Glomerular visceral epithelial cell (primary cell): ENCODE data around the gene SLC44A4.
"Not testable (repeated sequence)": the region's sequence is repeated elsewhere in the genome, so short reads cannot be mapped to it uniquely, and the experiment has no call there.

Source experiments
- DNase-seq: peaks from one replicate; pipeline ENCODE4 v3.0.0-alpha.2; 2016; ENCODE audit errors: extremely low spot score

Gene SLC44A4

DNA sequence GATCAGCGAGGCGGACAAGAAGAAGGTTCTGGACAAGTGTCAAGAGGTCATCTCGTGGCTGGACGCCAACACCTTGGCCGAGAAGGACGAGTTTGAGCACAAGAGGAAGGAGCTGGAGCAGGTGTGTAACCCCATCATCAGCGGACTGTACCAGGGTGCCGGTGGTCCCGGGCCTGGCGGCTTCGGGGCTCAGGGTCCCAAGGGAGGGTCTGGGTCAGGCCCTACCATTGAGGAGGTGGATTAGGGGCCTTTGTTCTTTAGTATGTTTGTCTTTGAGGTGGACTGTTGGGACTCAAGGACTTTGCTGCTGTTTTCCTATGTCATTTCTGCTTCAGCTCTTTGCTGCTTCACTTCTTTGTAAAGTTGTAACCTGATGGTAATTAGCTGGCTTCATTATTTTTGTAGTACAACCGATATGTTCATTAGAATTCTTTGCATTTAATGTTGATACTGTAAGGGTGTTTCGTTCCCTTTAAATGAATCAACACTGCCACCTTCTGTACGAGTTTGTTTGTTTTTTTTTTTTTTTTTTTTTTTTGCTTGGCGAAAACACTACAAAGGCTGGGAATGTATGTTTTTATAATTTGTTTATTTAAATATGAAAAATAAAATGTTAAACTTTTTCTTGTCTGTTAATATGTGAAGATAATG, 49.0 kb downstream of the SLC44A4 start:
- peak; percentile 46 for DNase-seq

DNA sequence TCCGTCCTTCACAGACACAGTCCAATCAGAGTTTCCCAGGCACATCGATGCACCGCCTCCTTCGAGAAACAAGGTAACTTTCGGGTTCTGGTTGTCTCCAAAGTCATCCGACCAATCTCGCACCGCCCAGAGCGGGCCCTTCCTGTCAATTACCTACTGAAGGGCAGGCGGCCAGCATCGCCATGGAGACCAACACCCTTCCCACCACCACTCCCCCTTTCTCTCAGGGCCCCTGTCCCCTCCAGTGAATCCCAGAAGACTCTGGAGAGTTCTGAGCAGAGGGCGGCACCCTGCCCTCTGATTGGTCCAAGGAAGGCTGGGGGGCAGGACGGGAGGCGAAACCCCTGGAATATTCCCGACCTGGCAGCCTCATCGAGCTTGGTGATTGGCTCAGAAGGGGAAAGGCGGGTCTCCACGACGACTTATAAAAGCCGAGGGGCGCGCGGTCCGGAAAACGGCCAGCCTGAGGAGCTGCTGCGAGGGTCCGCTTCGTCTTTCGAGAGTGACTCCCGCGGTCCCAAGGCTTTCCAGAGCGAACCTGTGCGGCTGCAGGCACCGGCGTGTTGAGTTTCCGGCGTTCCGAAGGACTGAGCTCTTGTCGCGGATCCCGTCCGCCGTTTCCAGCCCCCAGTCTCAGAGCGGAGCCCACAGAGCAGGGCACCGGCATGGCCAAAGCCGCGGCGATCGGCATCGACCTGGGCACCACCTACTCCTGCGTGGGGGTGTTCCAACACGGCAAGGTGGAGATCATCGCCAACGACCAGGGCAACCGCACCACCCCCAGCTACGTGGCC, 51.3 kb downstream of the SLC44A4 start, which contains the start of gene HSPA1B:
Gene HSPA1B (plus strand): TSS at position 453 of the 794 bp plus-strand sequence. CDS start 213 bp downstream, at position 666.
- DNase-seq, result peak; percentile 100

GRCh38 chr6:31826793-31827285, 52.0 kb downstream of the SLC44A4 start:
- peak; percentile 87 for DNase-seq

- no peak for DNase-seq
These were observed 53.2 kb downstream of the SLC44A4 start for GRCh38 chr6:31825553-31825952.

DNA sequence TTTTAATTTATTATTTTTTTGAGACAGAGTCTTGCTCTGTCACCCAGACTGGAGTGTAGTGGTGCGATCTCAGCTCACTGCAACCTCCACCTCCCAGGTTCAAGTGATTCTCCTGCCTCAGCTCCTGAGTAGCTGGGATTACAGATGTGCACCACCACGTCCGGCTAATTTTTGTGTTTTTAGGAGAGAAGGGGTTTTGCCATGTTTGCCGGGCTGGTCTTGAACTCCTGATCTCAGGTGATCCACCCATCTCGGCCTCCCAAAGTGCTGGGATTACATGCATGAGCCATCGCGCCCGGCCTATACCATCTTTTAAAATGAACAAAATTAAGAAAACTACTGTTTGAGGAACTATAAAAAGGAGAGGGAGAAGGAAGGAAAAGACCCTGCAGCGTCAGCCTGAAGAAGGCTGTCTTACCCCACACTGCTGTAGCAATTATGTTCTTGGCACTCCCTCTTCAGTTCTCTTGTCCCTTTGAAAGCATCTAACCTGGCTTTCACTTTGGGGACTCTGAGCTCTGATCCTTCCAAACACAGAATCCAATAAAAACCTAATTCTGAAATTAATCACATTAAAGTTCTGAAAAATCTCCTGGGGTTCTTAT, 55.1 kb downstream of the SLC44A4 start:
- DNase-seq, result not testable (repeated sequence)

DNA sequence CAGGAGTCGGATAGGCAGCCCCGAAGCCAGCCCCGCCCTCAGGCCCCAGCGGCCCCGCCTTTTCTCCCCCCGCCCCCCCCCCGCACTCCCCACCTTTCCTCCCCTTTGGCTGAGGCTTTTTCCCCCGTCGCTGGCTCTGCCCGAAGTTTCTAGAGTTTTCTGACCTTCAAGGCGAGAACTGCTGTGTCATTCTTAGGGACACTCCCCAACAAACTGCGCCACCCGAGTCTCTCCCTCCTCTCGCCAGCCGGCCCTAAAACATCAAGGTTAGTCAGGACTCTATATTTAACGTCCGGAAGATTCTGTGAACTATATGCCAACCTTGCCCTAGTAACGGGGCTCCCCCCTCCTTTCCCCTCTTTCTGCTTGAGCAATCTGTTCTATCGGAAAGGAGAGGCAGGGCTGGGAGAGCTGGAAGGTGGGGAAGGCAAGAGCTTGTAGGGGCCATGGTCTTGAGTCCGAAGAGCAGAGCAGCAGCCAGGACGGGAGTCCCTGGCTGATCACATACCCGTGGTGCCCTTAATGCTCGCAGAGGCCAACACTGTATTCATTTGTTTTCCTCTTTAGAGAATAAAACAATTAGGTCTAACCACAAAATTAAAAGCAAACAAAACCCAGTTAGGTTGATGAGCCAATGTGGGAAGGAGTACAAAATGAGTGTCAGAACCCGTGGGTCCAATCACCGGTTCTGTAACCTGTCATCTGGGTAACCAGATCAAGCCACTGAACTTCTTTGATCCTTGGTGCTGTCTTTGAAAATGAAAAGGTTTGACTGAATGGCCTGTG, 56.6 kb downstream of the SLC44A4 start:
- peak; percentile 74 for DNase-seq

DNA sequence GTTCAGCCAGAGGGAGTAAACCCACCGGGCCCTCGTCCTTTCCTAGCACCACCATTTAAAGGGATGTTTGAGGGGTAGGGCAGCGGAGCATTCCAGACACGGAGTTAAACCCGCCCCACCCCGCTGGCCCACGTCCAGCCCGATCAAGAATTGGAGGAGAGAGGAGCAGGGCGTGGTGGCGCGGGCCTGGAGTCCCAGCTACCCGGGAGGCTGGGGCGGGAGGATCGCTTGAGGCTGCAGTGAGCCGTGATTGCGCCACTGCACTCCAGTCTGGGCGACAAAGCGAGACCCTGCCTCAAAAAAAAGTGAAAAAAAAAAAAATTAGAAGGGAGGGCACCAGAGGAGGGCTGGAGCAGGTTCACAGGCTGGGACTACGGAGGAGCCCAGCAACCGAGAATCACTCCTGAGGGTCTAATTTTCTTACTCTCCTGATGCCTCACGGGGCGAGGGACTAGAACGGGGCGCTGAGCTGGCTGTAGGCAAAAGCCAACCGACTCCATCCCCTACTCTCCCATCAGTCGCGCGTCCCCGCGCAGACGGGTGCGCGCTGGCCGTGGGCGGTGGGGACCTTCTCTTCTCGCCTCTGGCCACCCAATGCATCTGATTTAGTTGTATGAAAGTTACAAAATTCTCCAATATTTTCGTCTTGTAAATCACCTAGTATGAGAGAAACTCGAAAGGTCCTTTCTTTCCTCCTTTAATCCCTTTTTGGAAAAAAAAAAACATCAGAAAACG, 57.3 kb downstream of the SLC44A4 start:
- DNase-seq, result peak; percentile 52

DNA sequence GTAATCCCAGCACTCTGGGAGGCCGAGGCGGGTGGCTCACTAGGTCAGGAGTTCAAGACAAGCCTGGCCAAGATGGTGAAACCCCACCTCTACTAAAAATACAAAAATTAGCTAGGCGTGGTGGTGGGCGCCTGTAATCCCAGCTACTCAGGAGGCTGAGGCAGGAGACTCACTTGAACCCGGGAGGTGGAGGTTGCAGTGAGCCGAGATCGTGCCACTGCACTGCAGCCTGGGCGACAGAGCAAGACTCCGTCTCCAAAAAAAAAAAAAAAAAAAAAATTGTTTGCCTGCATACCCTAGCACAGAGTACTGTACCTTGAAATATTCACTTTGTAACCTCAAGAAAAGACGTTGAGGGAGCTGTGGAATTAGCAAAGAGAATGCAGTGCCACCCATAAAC, 58.4 kb downstream of the SLC44A4 start:
- DNase-seq, result not testable (repeated sequence)

DNA sequence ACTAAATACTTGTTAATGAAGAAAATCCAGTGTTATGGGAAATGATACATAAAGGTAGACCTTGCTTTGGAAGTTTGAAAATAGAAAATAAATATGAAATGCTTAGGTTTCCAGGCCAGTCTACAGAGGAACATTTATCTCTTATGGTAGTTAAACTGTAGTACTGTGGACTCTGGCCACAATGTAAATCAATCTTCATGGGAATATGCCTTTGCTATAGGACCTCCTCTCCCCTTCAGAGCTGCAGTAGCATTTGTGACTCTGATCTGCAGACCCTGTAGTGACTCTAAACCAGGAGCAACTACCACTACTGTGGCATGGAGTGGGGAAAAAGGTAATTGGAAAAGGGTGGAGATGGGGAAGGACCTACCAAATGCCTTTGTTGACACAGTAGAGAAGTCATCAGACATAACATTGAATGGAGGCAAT, 58.9 kb downstream of the SLC44A4 start:
- DNase-seq, result no peak

DNA sequence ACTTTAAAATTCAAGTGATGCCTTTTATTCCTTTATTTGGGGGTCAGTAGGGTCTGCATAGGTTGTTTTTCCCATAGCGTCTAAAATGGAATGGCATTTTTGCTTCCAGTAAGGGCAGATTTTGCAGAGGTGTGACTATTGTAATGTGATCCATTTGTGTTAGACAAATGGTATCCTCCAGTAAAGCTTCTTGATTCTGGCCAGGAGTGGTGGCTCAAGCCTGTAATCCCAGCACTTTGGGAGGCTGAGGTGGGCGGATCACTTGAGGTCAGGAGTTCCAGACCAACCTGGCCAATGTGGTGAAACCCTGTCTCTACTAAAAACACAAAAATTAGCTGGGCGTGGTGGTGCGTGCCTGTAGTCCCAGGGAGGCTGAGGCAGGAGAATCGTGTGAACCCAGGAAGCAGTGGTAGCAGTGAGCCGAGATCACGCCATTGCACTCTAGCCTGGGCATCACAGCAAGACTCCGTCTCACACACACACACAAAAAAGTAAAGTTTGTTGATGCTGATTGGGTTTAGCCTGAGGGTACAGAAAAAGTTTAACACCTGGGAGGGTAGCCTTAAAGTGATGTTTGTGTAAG, 60.8 kb downstream of the SLC44A4 start:
- not testable (repeated sequence) for DNase-seq

DNA sequence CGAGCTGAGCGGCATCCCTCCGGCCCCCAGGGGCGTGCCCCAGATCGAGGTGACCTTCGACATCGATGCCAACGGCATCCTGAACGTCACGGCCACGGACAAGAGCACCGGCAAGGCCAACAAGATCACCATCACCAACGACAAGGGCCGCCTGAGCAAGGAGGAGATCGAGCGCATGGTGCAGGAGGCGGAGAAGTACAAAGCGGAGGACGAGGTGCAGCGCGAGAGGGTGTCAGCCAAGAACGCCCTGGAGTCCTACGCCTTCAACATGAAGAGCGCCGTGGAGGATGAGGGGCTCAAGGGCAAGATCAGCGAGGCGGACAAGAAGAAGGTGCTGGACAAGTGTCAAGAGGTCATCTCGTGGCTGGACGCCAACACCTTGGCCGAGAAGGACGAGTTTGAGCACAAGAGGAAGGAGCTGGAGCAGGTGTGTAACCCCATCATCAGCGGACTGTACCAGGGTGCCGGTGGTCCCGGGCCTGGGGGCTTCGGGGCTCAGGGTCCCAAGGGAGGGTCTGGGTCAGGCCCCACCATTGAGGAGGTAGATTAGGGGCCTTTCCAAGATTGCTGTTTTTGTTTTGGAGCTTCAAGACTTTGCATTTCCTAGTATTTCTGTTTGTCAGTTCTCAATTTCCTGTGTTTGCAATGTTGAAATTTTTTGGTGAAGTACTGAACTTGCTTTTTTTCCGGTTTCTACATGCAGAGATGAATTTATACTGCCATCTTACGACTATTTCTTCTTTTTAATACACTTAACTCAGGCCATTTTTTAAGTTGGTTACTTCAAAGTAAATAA, 61.5 kb downstream of the SLC44A4 start:
- DNase-seq, result not testable (repeated sequence)

DNA sequence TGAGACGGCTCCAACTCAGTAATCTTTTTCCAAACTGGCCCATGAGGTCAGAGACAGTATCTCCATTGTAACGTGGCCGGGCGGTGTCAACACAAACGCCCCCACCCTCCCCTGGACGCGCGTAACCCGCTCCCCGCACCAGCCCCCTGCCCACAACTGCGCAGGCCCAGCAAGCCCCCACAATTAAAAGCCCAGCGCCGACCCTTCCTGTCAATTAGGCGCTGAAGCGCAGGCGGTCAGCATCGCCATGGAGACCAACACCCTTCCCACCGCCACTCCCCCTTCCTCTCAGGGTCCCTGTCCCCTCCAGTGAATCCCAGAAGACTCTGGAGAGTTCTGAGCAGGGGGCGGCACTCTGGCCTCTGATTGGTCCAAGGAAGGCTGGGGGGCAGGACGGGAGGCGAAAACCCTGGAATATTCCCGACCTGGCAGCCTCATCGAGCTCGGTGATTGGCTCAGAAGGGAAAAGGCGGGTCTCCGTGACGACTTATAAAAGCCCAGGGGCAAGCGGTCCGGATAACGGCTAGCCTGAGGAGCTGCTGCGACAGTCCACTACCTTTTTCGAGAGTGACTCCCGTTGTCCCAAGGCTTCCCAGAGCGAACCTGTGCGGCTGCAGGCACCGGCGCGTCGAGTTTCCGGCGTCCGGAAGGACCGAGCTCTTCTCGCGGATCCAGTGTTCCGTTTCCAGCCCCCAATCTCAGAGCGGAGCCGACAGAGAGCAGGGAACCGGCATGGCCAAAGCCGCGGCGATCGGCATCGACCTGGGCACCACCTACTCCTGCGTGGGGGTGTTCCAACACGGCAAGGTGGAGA, 63.6 kb downstream of the SLC44A4 start, which contains the start of the genes HSPA1A and HSPA1L:
Gene HSPA1A (plus strand): TSS at position 519 of the 814 bp plus-strand sequence. CDS start 214 bp downstream, at position 733.
Gene HSPA1L (minus strand): TSS at position 259 of the 814 bp plus-strand sequence. CDS start 3,311 bp downstream, outside the sequence.
- peak; percentile 99 for DNase-seq

DNA sequence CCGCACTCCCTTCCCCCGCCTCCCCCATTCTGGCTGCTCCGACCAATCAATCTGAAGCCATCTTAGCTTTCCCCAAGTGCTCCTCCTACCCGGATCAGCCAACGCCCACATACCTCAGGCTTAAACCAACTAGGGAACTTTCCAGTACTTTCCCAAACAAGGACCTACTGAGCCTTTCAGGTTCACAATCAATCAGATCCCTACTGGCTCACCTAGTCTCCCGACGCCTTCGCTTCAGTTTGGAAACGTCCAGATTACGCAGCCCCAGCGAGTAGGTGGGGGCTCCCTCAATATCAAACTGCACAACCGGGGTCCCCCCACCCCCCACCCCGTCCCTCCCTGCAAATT, 64.1 kb downstream of the SLC44A4 start:
- DNase-seq, result peak; percentile 98

GRCh38 chr6:31813465-31813849, 65.3 kb downstream of the SLC44A4 start:
- no peak for DNase-seq
